Tibial nerve (tissue), 4 donors: ENCODE results near the gene OR51M1.
A peak's percentile ranks its signal among the peaks of the same experiment; 100 is the strongest.

ENCODE experiments used
- EP300 ChIP-seq, 2 donors: sonication (generic); formaldehyde crosslinking; IDR thresholded peaks; one replicate each; pipeline ENCODE4 v1.6.1; 2017; ENCODE audit warnings: antibody characterized with exemption in 2 of 2, mild to moderate bottlenecking in 1 of 2
- TF ChIP-seq, protein P1 (sequence below), 5 experiments: fragments of 200-600 bp in 3 of 5; fragments of 450-650 bp in 2 of 5; sonication (generic) in 3 of 5; IDR thresholded peaks; one replicate each; pipeline ENCODE4 v1.5.1; 2016 to 2019; ENCODE audit warnings: antibody characterized with exemption in 5 of 5, mild to moderate bottlenecking in 3 of 5, moderate library complexity in 2 of 5

DNA sequence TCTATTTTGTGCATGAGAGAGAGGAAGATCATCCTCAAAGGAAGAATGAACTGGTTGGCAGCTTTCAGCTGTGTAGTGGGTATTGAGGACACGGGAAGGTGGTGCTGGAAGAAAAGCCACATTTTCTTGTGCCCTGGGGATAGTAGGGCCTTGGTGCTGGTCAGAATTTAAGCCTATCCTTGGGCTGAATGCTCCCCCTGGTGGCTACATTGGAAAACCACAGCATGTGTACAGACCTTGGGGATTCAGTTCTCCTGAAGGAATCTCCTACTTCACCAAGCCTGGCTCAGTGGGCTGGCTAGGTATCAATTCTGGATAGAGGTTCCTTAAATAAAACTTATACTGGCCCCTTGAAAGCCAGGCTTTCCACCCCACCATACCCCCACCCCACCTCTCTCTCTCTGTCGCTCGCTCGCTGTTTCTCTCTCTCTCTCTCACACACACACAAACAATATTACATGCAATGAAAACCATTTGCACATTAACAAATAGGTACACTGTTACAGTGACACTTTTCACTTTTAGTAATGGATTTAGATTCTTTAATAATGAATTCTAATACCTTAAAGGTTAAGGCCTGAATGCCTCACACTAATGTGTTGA is 2.8 kb upstream of the OR51M1 start:
- TF ChIP-seq, protein P1, sequence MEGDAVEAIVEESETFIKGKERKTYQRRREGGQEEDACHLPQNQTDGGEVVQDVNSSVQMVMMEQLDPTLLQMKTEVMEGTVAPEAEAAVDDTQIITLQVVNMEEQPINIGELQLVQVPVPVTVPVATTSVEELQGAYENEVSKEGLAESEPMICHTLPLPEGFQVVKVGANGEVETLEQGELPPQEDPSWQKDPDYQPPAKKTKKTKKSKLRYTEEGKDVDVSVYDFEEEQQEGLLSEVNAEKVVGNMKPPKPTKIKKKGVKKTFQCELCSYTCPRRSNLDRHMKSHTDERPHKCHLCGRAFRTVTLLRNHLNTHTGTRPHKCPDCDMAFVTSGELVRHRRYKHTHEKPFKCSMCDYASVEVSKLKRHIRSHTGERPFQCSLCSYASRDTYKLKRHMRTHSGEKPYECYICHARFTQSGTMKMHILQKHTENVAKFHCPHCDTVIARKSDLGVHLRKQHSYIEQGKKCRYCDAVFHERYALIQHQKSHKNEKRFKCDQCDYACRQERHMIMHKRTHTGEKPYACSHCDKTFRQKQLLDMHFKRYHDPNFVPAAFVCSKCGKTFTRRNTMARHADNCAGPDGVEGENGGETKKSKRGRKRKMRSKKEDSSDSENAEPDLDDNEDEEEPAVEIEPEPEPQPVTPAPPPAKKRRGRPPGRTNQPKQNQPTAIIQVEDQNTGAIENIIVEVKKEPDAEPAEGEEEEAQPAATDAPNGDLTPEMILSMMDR (IDR thresholded peaks at IDR 0.05) = peak; percentile 20 to 46 (median 37)
- TF ChIP-seq EP300 (IDR thresholded peaks at IDR 0.05) = no peak
